Measurements from ENCODE around the gene CREB3L1.

DNA sequence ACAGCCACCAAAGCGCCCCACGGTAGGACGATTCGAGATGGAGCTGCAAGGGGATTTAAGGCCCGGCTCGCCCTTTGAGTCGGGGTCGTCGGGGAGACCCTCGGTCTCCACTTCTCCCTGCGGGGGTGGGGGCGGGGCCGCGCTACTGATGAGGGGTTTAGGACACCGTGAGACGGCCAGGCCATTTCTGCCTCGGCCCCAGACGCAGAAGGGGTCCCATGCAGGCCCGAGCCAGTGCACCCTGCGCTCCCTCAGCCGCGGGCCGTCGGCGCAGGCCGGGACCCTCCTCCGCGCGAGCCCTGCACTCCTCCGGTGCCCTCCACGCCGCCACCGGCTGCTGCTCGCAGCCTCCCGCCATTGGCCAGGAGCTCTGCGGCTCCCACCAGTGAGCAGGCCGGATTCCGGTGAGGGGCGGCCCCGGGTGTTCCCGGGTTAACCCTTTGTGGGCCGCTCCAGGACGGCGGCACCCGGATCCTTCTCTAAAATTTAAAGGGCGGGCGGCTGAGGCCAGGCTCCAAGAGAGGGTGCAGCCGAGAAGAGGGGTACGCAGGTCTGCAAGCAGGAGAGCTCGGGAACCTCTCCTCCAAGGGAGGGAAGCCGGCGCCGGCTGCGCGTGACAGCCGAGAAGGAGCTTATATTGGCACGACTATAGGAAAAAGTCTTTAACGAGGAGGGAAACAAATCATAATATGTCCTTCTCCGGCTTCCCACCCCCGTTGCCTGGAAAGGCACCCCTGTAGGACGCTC, 18.0 kb downstream of the CREB3L1 start:
- TF ChIP-seq ZFP30 (CRISPR knock-in tag; IDR thresholded peaks at IDR 0.05) (no peak), CSDC2 (CRISPR knock-in tag; IDR thresholded peaks at IDR 0.05) (no peak), RARB (CRISPR knock-in tag; IDR thresholded peaks at IDR 0.05) (no peak), ZNF70 (CRISPR knock-in tag; IDR thresholded peaks at IDR 0.05) (no peak), PPARA (CRISPR knock-in tag; IDR thresholded peaks at IDR 0.05; ENCODE audit: borderline replicate concordance) (no peak), ZC3H10 (CRISPR knock-in tag; IDR thresholded peaks at IDR 0.05) (no peak), ZNF565 (CRISPR knock-in tag; conservative IDR thresholded peaks at IDR 0.05; ENCODE audit: low read depth) (no peak), ESRRG (CRISPR knock-in tag; IDR thresholded peaks at IDR 0.05) (no peak), ZFP3 (CRISPR knock-in tag; IDR thresholded peaks at IDR 0.05) (no peak), PATZ1 (CRISPR knock-in tag; IDR thresholded peaks at IDR 0.05; ENCODE audit: borderline replicate concordance) (no peak), OSR1 (CRISPR knock-in tag; IDR thresholded peaks at IDR 0.05) (no peak)
- TF ChIP-seq, protein P1, sequence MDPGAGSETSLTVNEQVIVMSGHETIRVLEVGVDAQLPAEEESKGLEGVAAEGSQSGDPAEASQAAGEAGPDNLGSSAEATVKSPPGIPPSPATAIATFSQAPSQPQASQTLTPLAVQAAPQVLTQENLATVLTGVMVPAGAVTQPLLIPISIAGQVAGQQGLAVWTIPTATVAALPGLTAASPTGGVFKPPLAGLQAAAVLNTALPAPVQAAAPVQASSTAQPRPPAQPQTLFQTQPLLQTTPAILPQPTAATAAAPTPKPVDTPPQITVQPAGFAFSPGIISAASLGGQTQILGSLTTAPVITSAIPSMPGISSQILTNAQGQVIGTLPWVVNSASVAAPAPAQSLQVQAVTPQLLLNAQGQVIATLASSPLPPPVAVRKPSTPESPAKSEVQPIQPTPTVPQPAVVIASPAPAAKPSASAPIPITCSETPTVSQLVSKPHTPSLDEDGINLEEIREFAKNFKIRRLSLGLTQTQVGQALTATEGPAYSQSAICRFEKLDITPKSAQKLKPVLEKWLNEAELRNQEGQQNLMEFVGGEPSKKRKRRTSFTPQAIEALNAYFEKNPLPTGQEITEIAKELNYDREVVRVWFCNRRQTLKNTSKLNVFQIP (CRISPR knock-in tag; IDR thresholded peaks at IDR 0.05; ENCODE audit: borderline replicate concordance, low read depth) = no peak

Measured in SK-N-SH treated with all-trans-retinoic acid at 6 μM for 48 hours (cell line).